Activated CD4-positive, alpha-beta T cell treated with anti-CD3 and anti-CD28 coated beads, Interleukin-10, Interleukin-2, amounts not matched to agents 100 ng/mL and 50 ng/mL, durations not matched to agents 16 hours and 8 hours (primary cell): ENCODE data around the gene NSUN4.

Experiments used
- DNase-seq: peaks from one replicate; pipeline ENCODE4 v3.0.0-alpha.2; 2020

NSUN4 gene

DNA sequence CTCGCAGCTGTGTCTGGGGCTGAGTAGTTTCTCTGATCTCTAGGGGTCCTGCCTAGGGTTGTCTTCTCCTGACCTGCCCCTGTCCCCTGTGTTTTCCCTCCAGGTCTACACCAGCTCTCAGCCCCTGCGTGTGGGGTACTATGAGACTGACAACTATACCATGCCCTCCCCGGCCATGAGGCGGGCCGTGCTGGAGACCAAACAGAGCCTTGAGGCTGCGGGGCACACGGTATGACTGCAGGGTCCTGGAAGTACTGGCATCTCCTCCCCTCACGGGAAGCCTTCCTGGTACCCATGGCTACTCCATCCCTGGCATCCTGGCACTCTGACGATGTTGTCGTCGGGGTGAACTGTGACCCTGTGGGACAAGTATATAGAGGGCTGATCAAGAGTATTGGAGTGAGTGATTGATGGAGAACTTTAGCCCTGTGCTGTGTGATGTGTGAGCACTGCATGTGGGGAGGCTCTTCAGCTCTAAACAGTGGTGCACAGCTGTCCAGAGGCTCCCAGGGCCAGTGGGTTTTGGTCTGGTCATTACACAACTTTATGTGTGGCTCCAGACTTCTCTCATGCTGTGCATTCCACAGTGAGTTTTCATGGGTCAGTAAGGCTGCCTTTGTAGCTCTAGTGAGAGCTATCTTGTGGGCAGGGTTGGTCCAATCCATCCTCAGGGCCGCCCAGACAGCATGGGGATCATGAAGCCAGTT lies 67.9 kb downstream of the NSUN4 start:
- DNase-seq, result no peak

GRCh38 chr1:46409063-46409372 lies 68.4 kb downstream of the NSUN4 start:
- no peak for DNase-seq

DNA sequence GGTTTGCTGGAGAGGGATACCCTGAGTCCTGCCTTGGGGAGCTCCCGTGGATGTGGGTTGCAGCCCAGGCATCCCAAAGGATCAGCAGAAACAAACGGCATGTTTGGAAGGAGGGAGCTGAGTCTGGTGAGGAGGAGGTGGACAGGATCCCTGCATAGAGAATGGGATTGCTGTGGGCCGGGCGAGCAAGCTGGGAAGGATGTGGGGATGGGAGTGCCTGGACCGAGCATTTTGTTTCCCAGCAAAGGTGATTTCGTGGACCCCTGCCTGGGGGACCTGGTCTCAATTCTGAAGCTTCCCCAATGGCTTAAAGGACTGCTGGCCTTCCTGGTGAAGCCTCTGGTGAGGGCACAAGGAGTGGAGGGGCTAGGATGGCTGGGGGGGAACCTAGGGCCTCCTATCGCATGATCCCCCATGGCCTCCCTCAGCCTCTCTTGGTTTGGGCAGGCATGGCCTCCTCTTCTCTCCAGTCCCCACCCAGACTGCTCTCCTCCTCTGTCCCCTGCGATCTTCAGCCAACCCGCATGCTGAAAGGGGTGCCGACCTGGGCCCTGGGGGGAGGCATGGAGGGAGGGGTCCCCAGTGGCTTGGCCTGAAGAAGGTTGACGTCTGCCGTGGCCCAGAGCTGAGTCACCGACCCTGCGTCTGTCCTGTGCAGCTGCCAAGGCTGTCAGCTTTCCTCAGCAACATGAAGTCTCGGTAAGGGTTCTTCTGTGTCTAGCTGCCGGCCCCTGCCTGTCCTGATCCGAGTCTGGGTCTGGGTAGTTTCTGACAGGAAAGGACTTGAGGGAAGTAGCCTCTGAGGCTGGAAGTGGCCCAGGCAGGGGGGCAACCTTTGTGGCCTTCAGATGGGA lies 69.8 kb downstream of the NSUN4 start:
- DNase-seq, result no peak

DNA sequence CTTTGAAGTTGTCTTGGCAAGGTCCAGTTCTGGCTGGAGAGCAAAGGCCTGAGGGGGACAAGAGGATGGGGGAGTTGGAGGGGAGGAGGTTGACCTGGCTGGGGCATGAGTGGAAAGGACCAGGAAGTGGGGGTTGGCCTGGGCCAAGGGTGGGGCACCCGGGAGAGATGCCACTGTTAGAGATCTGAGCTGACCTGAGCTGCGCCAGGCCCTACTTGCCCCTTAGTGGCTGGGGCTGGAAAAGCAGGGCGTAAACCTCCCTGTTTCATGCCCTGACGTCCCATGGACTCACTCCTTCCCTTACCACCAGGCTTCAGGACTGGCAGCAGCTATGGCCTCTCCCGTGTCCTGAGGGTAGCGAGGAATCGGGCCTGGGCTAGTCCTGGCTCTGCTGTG lies 70.4 kb downstream of the NSUN4 start:
- DNase-seq, result no peak
